ENCODE results near the gene DHRS13. TPM values are rescaled to one million over a fixed set of nuclear protein-coding genes. Genes with fewer than 3 reads are reported as not detected.
"Not testable (repeated sequence)": the region's sequence is repeated elsewhere in the genome, so short reads cannot be mapped to it uniquely, and the experiment has no call there.

DHRS13 gene
- polyA plus RNA-seq, 1 donor (not counting 4 experiments of a cell fraction or from before 2014, with no cell fraction given), result 3.4 TPM

DNA sequence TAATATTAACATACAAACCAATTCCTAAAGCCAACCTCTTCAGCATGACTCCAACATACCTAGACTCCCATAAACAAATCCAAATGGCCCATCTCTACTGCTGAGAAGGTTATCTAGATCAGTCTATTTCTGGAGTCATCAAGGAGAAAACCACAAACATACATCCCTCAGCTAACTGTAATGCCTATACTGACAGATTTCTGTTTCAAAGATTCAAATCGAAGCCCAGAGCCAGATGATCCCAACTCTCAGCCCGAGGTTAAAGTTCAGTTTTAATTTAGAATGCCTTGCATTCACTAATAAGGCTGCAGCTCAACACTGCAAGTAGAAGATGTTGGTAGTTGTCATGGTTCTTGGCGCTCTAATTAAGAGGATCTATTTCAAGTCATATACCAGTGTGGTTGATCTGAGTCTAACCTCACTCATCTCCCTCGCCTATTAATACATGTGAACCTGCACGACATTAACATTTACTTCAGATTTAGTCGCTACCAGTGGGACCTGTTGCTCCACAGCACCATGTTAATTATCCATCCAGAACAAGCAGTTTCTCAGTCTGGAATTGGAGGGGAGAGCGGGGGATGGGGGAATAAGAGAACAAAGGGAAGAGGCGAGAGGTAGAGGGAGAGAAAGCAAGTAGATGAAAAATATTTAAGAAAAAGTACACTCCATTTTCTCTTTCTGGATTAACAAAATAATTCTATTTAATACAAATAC, 33.0 kb upstream of the DHRS13 start:
- TF ChIP-seq, protein P1, sequence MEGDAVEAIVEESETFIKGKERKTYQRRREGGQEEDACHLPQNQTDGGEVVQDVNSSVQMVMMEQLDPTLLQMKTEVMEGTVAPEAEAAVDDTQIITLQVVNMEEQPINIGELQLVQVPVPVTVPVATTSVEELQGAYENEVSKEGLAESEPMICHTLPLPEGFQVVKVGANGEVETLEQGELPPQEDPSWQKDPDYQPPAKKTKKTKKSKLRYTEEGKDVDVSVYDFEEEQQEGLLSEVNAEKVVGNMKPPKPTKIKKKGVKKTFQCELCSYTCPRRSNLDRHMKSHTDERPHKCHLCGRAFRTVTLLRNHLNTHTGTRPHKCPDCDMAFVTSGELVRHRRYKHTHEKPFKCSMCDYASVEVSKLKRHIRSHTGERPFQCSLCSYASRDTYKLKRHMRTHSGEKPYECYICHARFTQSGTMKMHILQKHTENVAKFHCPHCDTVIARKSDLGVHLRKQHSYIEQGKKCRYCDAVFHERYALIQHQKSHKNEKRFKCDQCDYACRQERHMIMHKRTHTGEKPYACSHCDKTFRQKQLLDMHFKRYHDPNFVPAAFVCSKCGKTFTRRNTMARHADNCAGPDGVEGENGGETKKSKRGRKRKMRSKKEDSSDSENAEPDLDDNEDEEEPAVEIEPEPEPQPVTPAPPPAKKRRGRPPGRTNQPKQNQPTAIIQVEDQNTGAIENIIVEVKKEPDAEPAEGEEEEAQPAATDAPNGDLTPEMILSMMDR (optimal IDR thresholded peaks at IDR 0.05 in 1 of 3, IDR thresholded peaks at IDR 0.05 in 1 of 3, conservative IDR thresholded peaks at IDR 0.05 in 1 of 3; ENCODE audit: extremely low read depth in 1 of 3, insufficient read depth in 2 of 3, low read length in 3 of 3), result no peak
- TF ChIP-seq EZH2 (IDR thresholded peaks at IDR 0.05; ENCODE audit: low read length), result no peak
- Histone ChIP-seq H3K36me3 (ENCODE audit: control insufficient read depth in 2 of 2, extremely low read depth in 1 of 2, insufficient read depth in 2 of 2, low read length in 2 of 2) (peaks cover 5% of the 10 kb centered on the region in 2 experiments), H4K20me1 (ENCODE audit: control insufficient read depth, extremely low read depth, insufficient read depth, low read length) (peaks cover 4% of the 10 kb centered on the region), H2AFZ (ENCODE audit: control insufficient read depth, low read length) (no peak overlapping the region), H3K79me2 (ENCODE audit: control insufficient read depth, insufficient read depth, low read length) (peaks cover 87% of the 10 kb centered on the region), H3K9ac (ENCODE audit: control insufficient read depth, extremely low read depth, insufficient read depth, low read length) (no peak overlapping the region), H3K4me2 (ENCODE audit: control insufficient read depth, extremely low read depth, insufficient read depth, low read depth, low read length) (no peak overlapping the region), H3K27ac (ENCODE audit: control insufficient read depth, insufficient read depth, low read length) (no peak overlapping the region), H3K9me3 (ENCODE audit: control insufficient read depth, low read depth, low read length) (no peaks in the 10 kb centered on the region), H3K9me1 (ENCODE audit: control insufficient read depth, extremely low read depth, insufficient read depth, low read length) (no peaks in the 10 kb centered on the region), H3K4me3 (ENCODE audit: control insufficient read depth in 2 of 3, extremely low read depth in 1 of 3, insufficient read depth in 2 of 3, low read depth in 1 of 3, low read length in 3 of 3) (no peak overlapping the region), H3K4me1 (ENCODE audit: control insufficient read depth, extremely low read depth, insufficient read depth, low read length) (no peaks in the 10 kb centered on the region), H3K27me3 (ENCODE audit: control insufficient read depth, extremely low read depth, insufficient read depth, low read length) (no peaks in the 10 kb centered on the region)
- dilution Hi-C loops (cut with MboI; ENCODE audit: extremely low pct_ligation_motif_present, low sequenced_read_pairs), result no loop called here
- DNase-seq (ENCODE audit: low read depth, low spot score), result no peak
- no peak for FAIRE-seq

DNA sequence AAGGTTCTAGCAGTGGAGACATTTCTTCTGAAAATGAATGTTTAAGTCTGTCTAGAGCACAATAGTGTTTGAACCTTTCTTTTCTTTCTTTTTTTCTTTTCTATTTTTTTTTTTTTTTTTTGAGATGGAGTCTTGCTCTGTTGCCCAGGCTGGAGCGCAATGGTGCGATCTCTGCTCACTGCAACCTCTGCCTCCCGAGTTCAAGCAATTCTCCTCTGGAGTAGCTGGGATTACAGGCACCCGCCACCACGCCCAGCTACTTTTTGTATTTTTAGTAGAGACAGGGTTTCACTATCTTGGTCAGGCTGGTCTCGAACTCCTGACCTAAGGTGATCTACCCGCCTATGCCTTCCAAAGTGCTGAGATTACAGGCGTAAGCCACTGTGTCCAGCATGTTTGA, 31.6 kb upstream of the DHRS13 start:
- H3K4me1 ChIP-seq (ENCODE audit: control insufficient read depth, extremely low read depth, insufficient read depth, low read length); H3K4me3 ChIP-seq (ENCODE audit: control insufficient read depth in 2 of 3, extremely low read depth in 1 of 3, insufficient read depth in 2 of 3, low read depth in 1 of 3, low read length in 3 of 3); H4K20me1 ChIP-seq (ENCODE audit: control insufficient read depth, extremely low read depth, insufficient read depth, low read length); FAIRE-seq; H2AFZ ChIP-seq (ENCODE audit: control insufficient read depth, low read length); H3K9me1 ChIP-seq (ENCODE audit: control insufficient read depth, extremely low read depth, insufficient read depth, low read length); H3K9me3 ChIP-seq (ENCODE audit: control insufficient read depth, low read depth, low read length); H3K9ac ChIP-seq (ENCODE audit: control insufficient read depth, extremely low read depth, insufficient read depth, low read length); H3K4me2 ChIP-seq (ENCODE audit: control insufficient read depth, extremely low read depth, insufficient read depth, low read depth, low read length); H3K27me3 ChIP-seq (ENCODE audit: control insufficient read depth, extremely low read depth, insufficient read depth, low read length); H3K27ac ChIP-seq (ENCODE audit: control insufficient read depth, insufficient read depth, low read length); H3K36me3 ChIP-seq (ENCODE audit: control insufficient read depth in 2 of 2, extremely low read depth in 1 of 2, insufficient read depth in 2 of 2, low read length in 2 of 2); DNase-seq (ENCODE audit: low read depth, low spot score); dilution Hi-C loops (cut with MboI; ENCODE audit: extremely low pct_ligation_motif_present, low sequenced_read_pairs): not testable (repeated sequence)
- H3K79me2 ChIP-seq (ENCODE audit: control insufficient read depth, insufficient read depth, low read length), result peaks cover 87% of the 10 kb centered on the region

DNA sequence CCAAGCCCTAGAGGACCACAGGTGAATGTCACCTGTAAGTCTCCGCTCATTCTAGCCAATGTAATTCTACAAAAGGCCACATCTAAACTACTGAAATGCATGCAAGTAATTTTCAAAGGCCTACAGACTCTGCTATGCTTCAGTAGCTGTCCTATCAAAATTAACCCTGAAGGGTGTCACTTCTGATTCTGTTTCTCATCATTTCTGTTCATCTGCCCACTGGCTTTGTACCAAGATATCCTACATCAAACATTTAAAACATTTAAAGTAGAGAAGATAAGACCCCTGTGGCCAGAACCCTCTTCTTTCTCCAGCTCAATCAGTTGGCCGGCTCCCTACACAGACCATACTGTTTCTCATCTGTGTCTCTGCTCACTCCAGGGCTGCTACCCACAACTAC, 26.9 kb upstream of the DHRS13 start:
- Histone ChIP-seq H3K4me2 (ENCODE audit: control insufficient read depth, extremely low read depth, insufficient read depth, low read depth, low read length) (no peak overlapping the region), H3K36me3 (ENCODE audit: control insufficient read depth in 2 of 2, extremely low read depth in 1 of 2, insufficient read depth in 2 of 2, low read length in 2 of 2) (peaks cover 1 to 21% of the 10 kb centered on the region in 2 experiments), H3K27ac (ENCODE audit: control insufficient read depth, insufficient read depth, low read length) (no peak overlapping the region), H3K4me3 (ENCODE audit: control insufficient read depth in 2 of 3, extremely low read depth in 1 of 3, insufficient read depth in 2 of 3, low read depth in 1 of 3, low read length in 3 of 3) (no peak overlapping the region), H2AFZ (ENCODE audit: control insufficient read depth, low read length) (no peak overlapping the region), H4K20me1 (ENCODE audit: control insufficient read depth, extremely low read depth, insufficient read depth, low read length) (peaks cover 4% of the 10 kb centered on the region), H3K9me1 (ENCODE audit: control insufficient read depth, extremely low read depth, insufficient read depth, low read length) (no peaks in the 10 kb centered on the region), H3K9me3 (ENCODE audit: control insufficient read depth, low read depth, low read length) (peaks cover 5% of the 10 kb centered on the region), H3K79me2 (ENCODE audit: control insufficient read depth, insufficient read depth, low read length) (peaks cover 79% of the 10 kb centered on the region), H3K9ac (ENCODE audit: control insufficient read depth, extremely low read depth, insufficient read depth, low read length) (no peak overlapping the region), H3K27me3 (ENCODE audit: control insufficient read depth, extremely low read depth, insufficient read depth, low read length) (no peaks in the 10 kb centered on the region), H3K4me1 (ENCODE audit: control insufficient read depth, extremely low read depth, insufficient read depth, low read length) (peaks cover 13% of the 10 kb centered on the region)
- FAIRE-seq (no peak), DNase-seq (ENCODE audit: low read depth, low spot score) (no peak)
- dilution Hi-C loops (cut with MboI; ENCODE audit: extremely low pct_ligation_motif_present, low sequenced_read_pairs), result no loop called here
- no peak for TF ChIP-seq EZH2 (IDR thresholded peaks at IDR 0.05; ENCODE audit: low read length)
- TF ChIP-seq, protein P1 (optimal IDR thresholded peaks at IDR 0.05 in 1 of 3, IDR thresholded peaks at IDR 0.05 in 1 of 3, conservative IDR thresholded peaks at IDR 0.05 in 1 of 3; ENCODE audit: extremely low read depth in 1 of 3, insufficient read depth in 2 of 3, low read length in 3 of 3), result no peak

All from keratinocyte (primary cell).